ENCODE measurements around the gene PLPP2.

Gene PLPP2

DNA sequence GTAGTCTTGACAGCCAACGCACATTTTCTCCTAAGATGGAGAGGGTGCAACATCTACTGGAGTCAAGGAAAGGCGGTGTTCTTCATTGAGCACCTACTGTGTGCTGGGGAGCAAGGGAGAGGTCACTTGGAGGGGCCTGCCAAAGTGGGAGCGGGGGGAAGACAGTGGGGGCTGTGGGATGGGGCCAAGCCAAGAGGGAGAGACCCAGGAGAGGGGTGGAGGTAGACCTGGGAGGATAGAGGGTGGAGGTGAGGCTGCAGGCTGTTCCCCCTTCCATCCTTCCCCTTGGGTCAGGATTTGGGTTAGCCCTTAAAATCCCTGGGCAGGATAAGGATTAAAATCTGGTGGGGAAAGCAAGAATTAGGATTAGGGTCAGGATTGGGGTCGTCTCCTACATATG lies 1.7 kb upstream of the PLPP2 start:
- no peak for DNase-seq (ENCODE audit: low read depth)
- TF ChIP-seq, protein P1, sequence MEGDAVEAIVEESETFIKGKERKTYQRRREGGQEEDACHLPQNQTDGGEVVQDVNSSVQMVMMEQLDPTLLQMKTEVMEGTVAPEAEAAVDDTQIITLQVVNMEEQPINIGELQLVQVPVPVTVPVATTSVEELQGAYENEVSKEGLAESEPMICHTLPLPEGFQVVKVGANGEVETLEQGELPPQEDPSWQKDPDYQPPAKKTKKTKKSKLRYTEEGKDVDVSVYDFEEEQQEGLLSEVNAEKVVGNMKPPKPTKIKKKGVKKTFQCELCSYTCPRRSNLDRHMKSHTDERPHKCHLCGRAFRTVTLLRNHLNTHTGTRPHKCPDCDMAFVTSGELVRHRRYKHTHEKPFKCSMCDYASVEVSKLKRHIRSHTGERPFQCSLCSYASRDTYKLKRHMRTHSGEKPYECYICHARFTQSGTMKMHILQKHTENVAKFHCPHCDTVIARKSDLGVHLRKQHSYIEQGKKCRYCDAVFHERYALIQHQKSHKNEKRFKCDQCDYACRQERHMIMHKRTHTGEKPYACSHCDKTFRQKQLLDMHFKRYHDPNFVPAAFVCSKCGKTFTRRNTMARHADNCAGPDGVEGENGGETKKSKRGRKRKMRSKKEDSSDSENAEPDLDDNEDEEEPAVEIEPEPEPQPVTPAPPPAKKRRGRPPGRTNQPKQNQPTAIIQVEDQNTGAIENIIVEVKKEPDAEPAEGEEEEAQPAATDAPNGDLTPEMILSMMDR (conservative IDR thresholded peaks at IDR 0.05; ENCODE audit: low read depth, low read length), result no peak

DNA sequence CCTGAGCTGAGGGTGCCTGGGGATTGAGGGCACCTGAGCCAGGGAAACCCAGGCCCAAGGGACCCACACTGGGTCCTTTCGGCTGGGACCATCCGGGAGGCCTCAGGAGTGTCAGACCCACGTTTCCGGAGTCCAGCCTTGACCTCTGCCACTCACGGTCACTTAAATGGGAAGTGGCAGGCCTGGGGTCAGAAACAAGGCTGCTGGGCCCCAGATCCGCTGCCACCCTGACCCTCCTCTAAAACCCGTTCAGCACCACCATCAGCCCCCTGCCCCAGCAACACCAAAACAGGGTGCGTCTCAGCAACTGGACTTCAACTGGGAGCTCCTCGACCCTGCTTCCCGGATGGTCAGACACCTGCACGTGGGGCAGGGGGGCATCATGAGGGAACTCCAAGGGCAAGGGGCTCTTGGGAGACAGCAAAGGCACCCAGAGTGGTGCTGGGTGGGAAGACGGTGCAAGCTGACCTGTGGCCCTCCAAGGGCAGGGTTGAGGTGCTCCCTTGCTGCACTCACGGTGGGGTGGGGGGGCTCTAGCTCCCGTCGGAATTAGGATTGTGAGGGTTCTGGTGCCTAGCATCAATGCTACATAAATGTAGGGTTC lies 1.2 kb upstream of the PLPP2 start:
- DNase-seq (ENCODE audit: low read depth), result no peak
- no peak overlapping the region for H3K4me3 ChIP-seq (ENCODE audit: low read length)
- TF ChIP-seq, protein P1 (conservative IDR thresholded peaks at IDR 0.05; ENCODE audit: low read depth, low read length), result no peak

More for the DNA sequence above, 1.7 kb upstream of the PLPP2 start:
- no peak overlapping the region for H3K4me3 ChIP-seq (ENCODE audit: low read length)

DNA sequence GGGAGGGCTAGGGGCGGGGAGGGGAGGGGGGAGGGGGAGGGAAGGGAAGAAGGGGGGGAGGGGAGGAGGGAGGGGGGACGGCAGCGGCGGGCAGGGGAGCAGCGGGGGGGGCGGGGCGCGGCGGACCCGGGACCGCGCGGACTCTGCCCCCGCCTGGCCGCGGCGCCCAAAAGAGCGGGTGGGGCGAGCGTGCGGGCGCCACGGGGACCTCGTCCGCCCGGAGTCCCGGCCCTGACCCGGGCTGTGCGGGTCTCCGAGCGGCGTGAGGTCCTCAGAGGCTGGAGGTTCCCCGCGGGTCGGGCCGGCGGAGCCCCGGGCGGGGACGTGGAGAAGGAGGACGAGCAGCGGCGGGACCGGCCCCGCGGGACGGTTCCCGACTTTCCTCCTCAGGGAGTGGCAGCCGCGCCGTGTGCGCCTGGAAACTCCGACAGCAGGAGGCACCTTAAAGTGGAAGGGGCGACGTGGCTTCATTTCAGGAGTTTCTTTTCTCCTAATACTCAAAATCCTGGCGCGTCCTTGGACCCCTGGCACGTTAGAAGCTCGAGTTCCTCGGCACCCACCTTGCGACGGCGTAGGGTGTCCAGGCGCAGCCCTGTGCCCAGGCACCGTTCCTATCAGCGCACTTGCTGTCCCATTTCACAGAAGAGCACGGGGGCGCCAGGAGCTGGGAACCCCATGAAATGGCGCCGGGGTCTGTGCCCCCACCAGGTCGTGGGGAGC lies 518 bp upstream of the PLPP2 start:
- no peak overlapping the region for H3K4me3 ChIP-seq (ENCODE audit: low read length)
- DNase-seq (ENCODE audit: low read depth), result no peak
- TF ChIP-seq, protein P1 (conservative IDR thresholded peaks at IDR 0.05; ENCODE audit: low read depth, low read length), result no peak

DNA sequence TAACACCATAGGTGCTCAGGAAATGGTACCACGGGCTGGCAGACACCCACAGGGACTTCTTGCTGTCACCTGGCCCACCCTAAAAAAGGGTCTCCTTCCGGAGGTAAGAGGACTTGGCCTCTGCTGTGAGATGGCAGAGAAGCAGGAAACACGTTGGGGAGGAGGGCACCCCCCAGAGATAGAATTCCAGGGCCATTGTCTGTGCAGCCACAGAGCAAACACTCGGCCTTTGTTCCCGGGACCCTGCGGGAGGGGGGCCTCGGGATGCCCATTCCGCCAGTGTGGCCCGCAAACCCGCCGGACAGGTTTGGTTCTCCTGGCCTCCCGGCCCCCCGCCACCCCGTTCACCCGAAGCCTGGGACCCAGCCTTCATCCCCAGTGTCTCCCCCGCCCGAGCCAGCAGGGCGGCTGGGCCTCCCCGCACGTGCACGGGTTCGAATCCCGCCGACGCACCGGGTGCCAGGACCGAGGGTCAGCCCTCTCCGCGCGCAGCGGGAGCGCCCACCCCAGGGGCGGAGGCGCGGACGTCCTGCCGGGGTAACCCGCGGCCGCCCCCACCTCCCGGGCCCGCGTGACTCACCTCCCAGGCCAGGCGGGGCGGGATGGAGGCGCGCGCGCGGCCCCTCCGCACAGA lies 714 bp downstream of the PLPP2 start:
- DNase-seq (ENCODE audit: low read depth), result no peak
- H3K4me3 ChIP-seq (ENCODE audit: low read length), result peak overlapping the region; percentile 55

DNA sequence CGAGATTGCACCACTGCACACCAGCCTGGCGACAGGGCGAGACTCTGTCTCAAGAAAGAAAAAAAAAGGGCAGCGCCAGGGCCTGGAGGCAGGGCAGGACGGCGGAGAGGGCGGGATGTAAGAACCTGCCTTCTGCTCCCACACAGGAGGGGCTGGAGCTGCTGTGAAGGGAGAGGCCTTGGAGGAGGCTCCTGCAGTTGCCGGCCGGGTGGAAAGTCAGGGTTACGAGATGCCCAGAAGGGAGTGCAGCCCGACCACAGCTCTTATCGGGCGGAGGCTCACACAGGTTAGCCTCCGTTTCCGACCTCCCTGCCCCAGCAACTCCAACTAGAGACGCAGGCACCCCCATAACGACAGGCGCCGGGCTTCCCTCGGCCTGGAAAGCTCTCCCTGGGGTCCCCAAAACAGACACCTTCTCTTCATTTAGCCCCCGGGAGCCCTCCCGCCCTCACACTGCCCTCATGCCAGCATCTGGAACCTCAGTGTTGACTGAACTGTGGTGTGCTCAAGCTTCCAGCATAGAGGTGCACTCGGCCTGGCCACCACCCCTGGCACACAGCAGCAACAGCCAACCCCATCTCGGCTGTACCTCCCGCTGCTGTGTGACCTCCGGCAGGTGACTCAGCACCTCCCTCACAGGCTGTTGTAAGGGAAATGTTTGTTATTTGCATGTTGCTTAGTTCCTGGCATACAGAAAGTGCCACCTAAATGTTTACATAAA lies 1.4 kb downstream of the PLPP2 start:
- H3K4me3 ChIP-seq (ENCODE audit: low read length), result peak overlapping the region; percentile 55
- peak; percentile 48 for DNase-seq (ENCODE audit: low read depth)
- TF ChIP-seq, protein P1 (conservative IDR thresholded peaks at IDR 0.05; ENCODE audit: low read depth, low read length), result no peak

More for the DNA sequence above, 714 bp downstream of the PLPP2 start:
- TF ChIP-seq, protein P1 (conservative IDR thresholded peaks at IDR 0.05; ENCODE audit: low read depth, low read length), result no peak

DNA sequence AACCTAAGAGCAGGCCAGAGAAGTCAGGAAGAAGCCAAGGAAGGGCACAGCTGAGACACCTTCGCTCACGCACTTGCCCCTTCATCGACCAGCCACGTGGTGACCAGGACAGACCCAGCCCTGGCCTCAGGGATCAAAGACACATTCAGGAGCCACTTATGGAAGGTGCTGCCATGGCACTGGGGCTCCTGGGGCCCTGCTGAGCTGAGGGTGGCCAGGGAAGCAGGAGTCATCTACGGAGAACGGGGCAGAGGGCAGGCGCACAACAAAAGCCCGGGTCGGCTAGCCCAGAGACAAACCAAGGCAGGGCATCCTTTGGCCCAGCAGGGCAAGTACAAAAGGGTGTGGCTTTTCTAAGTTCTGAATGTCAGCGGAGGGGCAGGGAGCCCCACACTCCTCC lies 2.3 kb downstream of the PLPP2 start:
- no peak overlapping the region for H3K4me3 ChIP-seq (ENCODE audit: low read length)
- no peak for DNase-seq (ENCODE audit: low read depth)
- TF ChIP-seq, protein P1 (conservative IDR thresholded peaks at IDR 0.05; ENCODE audit: low read depth, low read length), result no peak
